ENCODE results near the gene COA7. TPM values are rescaled to one million over a fixed set of nuclear protein-coding genes. Genes with fewer than 3 reads are reported as not detected.
"Not testable (repeated sequence)": the region's sequence is repeated elsewhere in the genome, so short reads cannot be mapped to it uniquely, and the experiment has no call there.

COA7 gene
- total RNA-seq, 2 donors from 2014 or later, result 13.7 to 32.8 TPM

DNA sequence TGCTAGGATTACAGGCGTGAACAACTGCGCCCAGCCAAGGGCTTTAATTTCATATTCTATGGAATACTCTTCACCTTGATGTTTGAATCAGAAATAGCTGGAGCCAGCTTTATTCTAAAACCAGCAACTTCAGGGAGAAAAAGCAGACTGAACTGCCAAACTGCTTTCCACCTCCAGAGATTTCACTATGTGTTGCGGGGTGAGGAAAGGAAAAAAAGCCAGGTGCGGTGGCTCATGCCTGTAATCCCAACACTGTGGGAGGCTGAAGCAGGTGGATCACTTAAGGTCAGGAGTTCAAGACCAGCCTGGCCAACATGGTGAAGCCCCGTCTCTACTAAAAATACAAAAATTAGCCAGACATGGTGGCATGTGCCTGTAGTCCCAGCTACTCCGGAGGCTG, 17.1 kb upstream of the COA7 start:
- not testable (repeated sequence) for H3K4me3 Mint-ChIP-seq; ATAC-seq (replicated peaks); H3K27ac Mint-ChIP-seq; H3K36me3 Mint-ChIP-seq (ENCODE audit: low read depth); H3K27me3 Mint-ChIP-seq; H3K4me1 Mint-ChIP-seq; H3K9me3 Mint-ChIP-seq

DNA sequence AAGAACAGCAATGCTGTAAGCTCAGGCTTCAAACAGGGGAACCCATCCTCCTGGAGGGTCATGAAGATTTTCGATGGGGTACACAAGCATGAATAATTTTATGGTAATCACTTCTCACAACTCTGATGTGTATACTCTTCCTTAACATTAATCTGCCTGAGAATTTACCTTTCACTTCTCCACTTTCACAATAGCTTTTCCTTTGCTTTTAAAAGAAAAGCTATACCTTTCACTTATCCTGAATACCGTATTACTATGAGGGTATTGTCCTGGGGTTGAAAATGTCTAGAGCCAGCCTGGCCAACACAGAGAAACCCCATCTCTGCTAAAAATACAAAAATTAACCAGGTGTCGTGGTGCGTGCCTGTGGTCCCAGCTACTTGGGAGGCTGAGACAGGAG, 15.4 kb upstream of the COA7 start:
- Mint-ChIP-seq H3K4me3 (no peak overlapping the region), H3K27me3 (peaks cover 3% of the 10 kb centered on the region), H3K4me1 (no peaks in the 10 kb centered on the region), H3K36me3 (ENCODE audit: low read depth) (no peaks in the 10 kb centered on the region), H3K27ac (no peak overlapping the region), H3K9me3 (no peaks in the 10 kb centered on the region)
- no peak for ATAC-seq (replicated peaks)

GRCh38 chr1:52709016-52709415, 10.9 kb upstream of the COA7 start:
- no peaks in the 10 kb centered on the region for H3K36me3 Mint-ChIP-seq (ENCODE audit: low read depth)
- H3K27me3 Mint-ChIP-seq, result peaks cover 3% of the 10 kb centered on the region
- H3K4me1 Mint-ChIP-seq, result no peaks in the 10 kb centered on the region
- H3K4me3 Mint-ChIP-seq, result no peak overlapping the region
- ATAC-seq (replicated peaks), result no peak
- H3K9me3 Mint-ChIP-seq, result no peaks in the 10 kb centered on the region
- no peak overlapping the region for H3K27ac Mint-ChIP-seq

GRCh38 chr1:52707927-52708655, 9.9 kb upstream of the COA7 start:
- Mint-ChIP-seq H3K27me3 (peaks cover 3% of the 10 kb centered on the region), H3K9me3 (no peaks in the 10 kb centered on the region), H3K4me1 (peaks cover 5% of the 10 kb centered on the region), H3K4me3 (no peak overlapping the region), H3K36me3 (ENCODE audit: low read depth) (no peaks in the 10 kb centered on the region), H3K27ac (no peak overlapping the region)
- ATAC-seq (replicated peaks), result no peak

DNA sequence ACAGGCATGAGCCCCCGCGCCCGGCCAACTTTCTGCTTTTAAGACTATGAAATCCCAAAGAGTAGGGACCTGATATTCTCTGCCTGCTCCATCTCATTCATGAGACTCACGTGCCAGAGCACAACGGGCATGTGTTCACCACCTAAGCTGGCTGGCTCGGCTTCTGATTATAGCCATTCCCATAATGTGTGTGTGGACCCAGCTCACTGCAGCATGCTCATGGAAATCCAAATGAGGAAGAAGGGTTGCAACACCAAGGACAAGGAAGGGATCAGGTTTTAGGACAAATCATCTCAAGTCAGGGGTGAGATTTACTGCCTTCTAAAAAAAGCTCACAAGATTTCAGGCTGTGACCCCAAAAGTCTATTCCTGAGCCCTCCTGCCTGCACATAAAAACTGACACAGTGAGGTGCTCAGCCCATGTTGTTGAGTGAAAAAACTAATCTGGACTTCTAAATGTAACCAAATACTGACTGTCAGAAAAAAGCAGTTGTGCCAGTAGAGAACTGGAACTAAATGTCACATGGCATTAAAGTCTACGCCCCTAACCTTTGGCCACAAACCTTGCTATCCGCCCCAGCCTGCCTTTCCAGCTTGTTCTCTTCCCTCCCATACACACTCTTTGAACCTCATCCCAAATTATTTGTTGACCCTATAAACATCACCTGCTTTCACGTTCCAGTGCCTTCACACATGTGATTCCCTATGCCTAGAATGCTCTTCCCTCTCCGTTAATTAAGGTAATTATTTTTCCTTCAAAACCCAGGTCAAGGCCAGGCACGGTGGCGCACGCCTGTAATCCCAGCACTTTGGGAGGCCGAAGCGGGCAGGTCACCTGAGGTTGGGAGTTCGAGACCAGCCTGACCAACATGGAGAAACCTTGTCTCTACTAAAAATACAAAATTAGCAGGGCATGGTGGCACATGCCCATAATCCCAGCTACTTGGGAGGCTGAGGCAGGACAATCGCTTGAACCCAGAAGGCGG, 9.1 kb upstream of the COA7 start:
- ATAC-seq (replicated peaks), result no peak
- H3K36me3 Mint-ChIP-seq (ENCODE audit: low read depth), result no peaks in the 10 kb centered on the region
- peaks cover 10% of the 10 kb centered on the region for H3K4me1 Mint-ChIP-seq
- no peak overlapping the region for H3K27ac Mint-ChIP-seq
- no peak overlapping the region for H3K4me3 Mint-ChIP-seq
- no peaks in the 10 kb centered on the region for H3K9me3 Mint-ChIP-seq
- peaks cover 3% of the 10 kb centered on the region for H3K27me3 Mint-ChIP-seq

DNA sequence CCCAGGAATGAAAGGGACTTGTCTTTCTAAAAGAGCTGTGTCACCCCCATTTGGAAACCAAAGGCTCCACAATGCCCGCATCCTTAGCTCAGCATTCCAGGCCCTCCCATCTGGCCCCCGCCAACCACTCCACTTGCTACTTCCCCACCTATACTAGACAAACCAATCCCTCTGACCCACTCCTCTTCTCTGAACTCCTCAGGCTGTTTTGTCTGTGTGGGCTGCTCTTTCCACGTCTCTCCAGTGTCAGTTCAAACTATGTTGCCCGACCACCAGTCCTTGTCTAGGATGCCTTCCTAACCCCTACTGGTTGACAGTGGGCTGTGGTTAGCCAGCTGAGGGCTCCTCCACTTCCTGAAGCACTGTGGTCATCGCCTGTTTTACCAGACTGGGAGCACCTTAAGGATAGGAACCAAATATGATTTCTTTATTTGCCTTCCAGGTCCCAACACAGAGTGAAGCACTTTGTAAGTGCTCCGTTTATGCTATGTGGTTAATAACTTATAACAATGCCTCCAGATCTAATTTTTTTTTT, 8.1 kb upstream of the COA7 start:
- no peak for ATAC-seq (replicated peaks)
- no peaks in the 10 kb centered on the region for H3K9me3 Mint-ChIP-seq
- no peak overlapping the region for H3K4me3 Mint-ChIP-seq
- peaks cover 10% of the 10 kb centered on the region for H3K4me1 Mint-ChIP-seq
- H3K27ac Mint-ChIP-seq, result peak overlapping the region; percentile 42
- peaks cover 3% of the 10 kb centered on the region for H3K27me3 Mint-ChIP-seq
- H3K36me3 Mint-ChIP-seq (ENCODE audit: low read depth), result no peaks in the 10 kb centered on the region

GRCh38 chr1:52702886-52703787, 5.0 kb upstream of the COA7 start:
- Mint-ChIP-seq H3K36me3 (ENCODE audit: low read depth) (no peaks in the 10 kb centered on the region), H3K27me3 (no peaks in the 10 kb centered on the region), H3K9me3 (no peaks in the 10 kb centered on the region), H3K4me3 (peak overlapping the region; percentile 90), H3K27ac (peak overlapping the region; percentile 95), H3K4me1 (peaks cover 16% of the 10 kb centered on the region)
- peak; percentile 95 for ATAC-seq (replicated peaks)

GRCh38 chr1:52695627-52696026, 2.5 kb downstream of the COA7 start:
- Mint-ChIP-seq H3K27ac (peak overlapping the region; percentile 1), H3K9me3 (no peaks in the 10 kb centered on the region), H3K27me3 (no peaks in the 10 kb centered on the region), H3K4me1 (peaks cover 14% of the 10 kb centered on the region), H3K36me3 (ENCODE audit: low read depth) (peaks cover 25% of the 10 kb centered on the region), H3K4me3 (peak overlapping the region; percentile 89)
- no peak for ATAC-seq (replicated peaks)

DNA sequence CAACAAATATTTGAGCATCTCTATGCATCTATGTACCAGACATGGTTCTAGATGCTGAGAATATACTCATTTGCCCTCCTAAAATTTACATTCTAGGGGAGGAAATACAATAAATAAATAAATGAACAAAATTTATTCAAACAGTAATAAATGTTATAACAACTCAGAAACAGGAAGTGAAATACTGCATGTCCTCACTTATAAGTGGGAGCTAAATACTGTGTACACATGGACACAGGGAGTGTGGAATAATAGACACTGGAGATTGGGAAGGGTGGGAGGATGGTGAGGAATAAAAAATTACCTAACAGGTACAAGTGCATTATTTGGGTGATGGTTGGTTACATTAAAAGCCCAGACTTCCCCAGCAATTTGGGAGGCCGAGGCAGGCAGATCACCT, 4.3 kb downstream of the COA7 start:
- ATAC-seq (replicated peaks), result no peak
- Mint-ChIP-seq H3K4me1 (peaks cover 13% of the 10 kb centered on the region), H3K9me3 (no peaks in the 10 kb centered on the region), H3K36me3 (ENCODE audit: low read depth) (peaks cover 39% of the 10 kb centered on the region), H3K27me3 (no peaks in the 10 kb centered on the region), H3K27ac (no peak overlapping the region), H3K4me3 (no peak overlapping the region)

DNA sequence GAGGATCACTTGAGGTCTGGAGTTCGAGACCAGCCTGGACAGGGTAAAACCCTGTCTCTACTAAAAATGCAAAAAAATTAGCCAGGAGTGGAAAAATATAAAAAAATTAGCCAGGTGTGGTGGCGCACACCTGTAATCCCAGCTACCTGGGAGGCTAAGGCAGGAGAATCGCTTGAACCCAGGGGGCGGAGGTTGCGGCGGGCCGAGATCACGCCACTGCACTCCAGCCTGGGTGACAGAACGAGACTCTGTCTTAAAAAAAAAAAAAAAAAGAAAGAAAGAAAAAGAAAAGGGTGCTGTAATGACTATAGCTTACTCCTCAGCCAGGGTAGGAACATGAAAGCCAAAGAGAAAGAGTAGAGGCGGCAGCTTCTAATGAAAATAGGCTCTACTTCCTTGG, 4.8 kb downstream of the COA7 start:
- ATAC-seq (replicated peaks); H3K27me3 Mint-ChIP-seq; H3K9me3 Mint-ChIP-seq; H3K27ac Mint-ChIP-seq; H3K4me3 Mint-ChIP-seq: not testable (repeated sequence)
- peaks cover 13% of the 10 kb centered on the region for H3K4me1 Mint-ChIP-seq
- peaks cover 44% of the 10 kb centered on the region for H3K36me3 Mint-ChIP-seq (ENCODE audit: low read depth)

DNA sequence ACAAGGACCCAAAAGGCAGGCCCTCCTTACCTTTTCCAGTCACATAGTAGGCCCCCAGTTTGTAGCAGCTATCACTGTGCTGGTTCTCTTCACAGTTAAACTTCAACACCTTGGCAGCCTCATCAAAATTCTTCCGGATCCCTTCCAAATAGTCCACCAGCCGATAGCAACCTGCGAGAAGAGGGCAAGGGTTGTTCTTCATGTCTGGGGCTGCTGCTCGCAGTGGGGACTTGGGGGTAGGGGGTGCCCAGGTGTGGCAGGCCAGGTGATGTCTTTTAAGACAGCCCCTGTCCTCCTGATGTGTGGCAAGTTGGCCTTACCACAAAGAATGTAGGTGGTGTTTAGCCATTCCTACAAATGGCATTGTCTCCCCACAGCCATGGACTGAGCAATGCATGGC, 5.5 kb downstream of the COA7 start:
- peaks cover 13% of the 10 kb centered on the region for H3K4me1 Mint-ChIP-seq
- peaks cover 51% of the 10 kb centered on the region for H3K36me3 Mint-ChIP-seq (ENCODE audit: low read depth)
- no peak for ATAC-seq (replicated peaks)
- no peak overlapping the region for H3K4me3 Mint-ChIP-seq
- H3K9me3 Mint-ChIP-seq, result no peaks in the 10 kb centered on the region
- H3K27ac Mint-ChIP-seq, result no peak overlapping the region
- no peaks in the 10 kb centered on the region for H3K27me3 Mint-ChIP-seq

- no peak for ATAC-seq (replicated peaks)
- Mint-ChIP-seq H3K27me3 (no peaks in the 10 kb centered on the region), H3K27ac (peak overlapping the region; percentile 3)
These were observed 6.3 kb downstream of the COA7 start for GRCh38 chr1:52691821-52692220.

GRCh38 chr1:52686830-52687229, 11.3 kb downstream of the COA7 start:
- Mint-ChIP-seq H3K36me3 (ENCODE audit: low read depth) (peaks cover 65% of the 10 kb centered on the region), H3K27me3 (no peaks in the 10 kb centered on the region), H3K4me3 (peak overlapping the region; percentile 22), H3K9me3 (no peaks in the 10 kb centered on the region), H3K4me1 (peaks cover 5% of the 10 kb centered on the region), H3K27ac (peak overlapping the region; percentile 63)
- ATAC-seq (replicated peaks), result no peak

More at GRCh38 chr1:52691821-52692220, 6.3 kb downstream of the COA7 start:
- Mint-ChIP-seq H3K4me3 (no peak overlapping the region), H3K4me1 (peaks cover 9% of the 10 kb centered on the region), H3K9me3 (no peaks in the 10 kb centered on the region), H3K36me3 (ENCODE audit: low read depth) (peaks cover 59% of the 10 kb centered on the region)

- peak overlapping the region; percentile 63 for H3K27ac Mint-ChIP-seq
- H3K27me3 Mint-ChIP-seq, H3K9me3 Mint-ChIP-seq, H3K4me1 Mint-ChIP-seq: not testable (repeated sequence)
- peak overlapping the region; percentile 22 for H3K4me3 Mint-ChIP-seq
- H3K36me3 Mint-ChIP-seq (ENCODE audit: low read depth), result peaks cover 59% of the 10 kb centered on the region
- peak; percentile 96 for ATAC-seq (replicated peaks)
These were observed 11.8 kb downstream of the COA7 start for GRCh38 chr1:52686261-52686751.

All from activated T-helper 17 cell treated with anti-CD3 and anti-CD28 coated beads, Interleukin-2, amount 50 U/mL, for 72 hours (primary cell).